ENCODE data around the gene DPY30. TPM values are rescaled to one million over a fixed set of nuclear protein-coding genes. Genes with fewer than 3 reads are reported as not detected.

The DPY30 gene
- total and polyA plus RNA-seq, 3 donors from 2014 or later = 31.8 to 53.7 (median 37.2) TPM

DNA sequence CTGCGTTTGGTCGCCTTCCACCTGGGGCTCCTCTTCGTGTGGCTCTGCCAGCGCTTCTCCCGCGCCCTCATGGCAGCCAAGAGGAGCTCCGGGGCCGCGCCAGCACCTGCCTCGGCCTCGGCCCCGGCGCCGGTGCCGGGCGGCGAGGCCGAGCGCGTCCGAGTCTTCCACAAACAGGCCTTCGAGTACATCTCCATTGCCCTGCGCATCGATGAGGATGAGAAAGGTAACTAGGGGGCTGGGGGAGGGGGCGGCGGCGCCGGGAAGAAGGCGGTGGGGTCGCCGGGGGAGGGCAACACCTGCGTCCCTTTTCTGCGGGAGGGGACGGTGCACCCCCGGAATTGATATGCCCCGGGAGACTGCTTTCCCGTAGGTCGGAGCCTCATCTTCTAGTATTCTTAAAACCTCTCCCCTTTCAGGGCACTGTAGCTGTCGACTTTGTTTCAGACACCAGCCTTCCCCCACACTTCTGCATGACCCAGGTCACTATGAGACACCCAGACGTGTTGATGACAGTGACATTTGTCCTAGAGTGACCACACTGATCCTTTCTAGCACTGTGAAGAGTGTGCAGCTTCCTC lies 24.5 kb upstream of the DPY30 start:
- intact Hi-C loops (cut with DNase I; ENCODE audit: low total_unique reads) = loop anchor here (10.0 kb wide), 1 partner anchor 49 kb away; the partner anchor contains the start of gene MEMO1

GRCh38 chr2:32063310-32064020 lies 23.9 kb upstream of the DPY30 start, which contains the start of gene SPAST:
Gene SPAST, plus strand, starts transcription at chr2:32063556. Its CDS starts 276 bp downstream, at chr2:32063832.
- 0 to 1% methylated on average over 48 to 79 of the region's 79 CpGs for WGBS, 2 donors
- Histone ChIP-seq H3K36me3 (ENCODE audit: low read depth, missing control alignments) (no peaks in the 10 kb centered on the region), H3K27me3 (no peaks in the 10 kb centered on the region), H3K27ac (peak within 1 kb of the TSS; percentile 81 to 92), H3K9me3 (no peaks in the 10 kb centered on the region), H3K4me1 (no peaks in the 10 kb centered on the region), H3K4me3 (peak within 1 kb of the TSS; percentile 80 to 93)
- peak; percentile 98 for DNase-seq
- no peak for TF ChIP-seq POLR2A (IDR thresholded peaks at IDR 0.05)
- TF ChIP-seq CTCF (IDR thresholded peaks at IDR 0.05) = peak; percentile 36 to 75 (median 68)
- intact Hi-C loops (cut with DNase I; ENCODE audit: low total_unique reads) = loop anchor here (10.0 kb wide), 1 partner anchor 49 kb away; the partner anchor contains the start of gene MEMO1

More for the DNA sequence above, 24.5 kb upstream of the DPY30 start:
- Histone ChIP-seq H3K9me3 (no peaks in the 10 kb centered on the region), H3K27ac (peak overlapping the region; percentile 81 to 92), H3K27me3 (no peaks in the 10 kb centered on the region), H3K4me1 (no peaks in the 10 kb centered on the region), H3K4me3 (peak overlapping the region; percentile 80 to 93), H3K36me3 (ENCODE audit: low read depth, missing control alignments) (no peaks in the 10 kb centered on the region)
- TF ChIP-seq CTCF (IDR thresholded peaks at IDR 0.05) (no peak), POLR2A (IDR thresholded peaks at IDR 0.05) (no peak)
- DNase-seq = peak; percentile 35
- 0% methylated on average over 2 to 37 of the region's 40 CpGs for WGBS, 2 donors

- WGBS, 2 donors = 27 to 34% methylated on average over 13 of the region's 13 CpGs
- no peak for TF ChIP-seq CTCF (IDR thresholded peaks at IDR 0.05)
- no peak for TF ChIP-seq POLR2A (IDR thresholded peaks at IDR 0.05)
- H3K9me3 ChIP-seq = no peaks in the 10 kb centered on the region
- H3K4me1 ChIP-seq = no peaks in the 10 kb centered on the region
- intact Hi-C loops (cut with DNase I; ENCODE audit: low total_unique reads) = loop anchor here (10.0 kb wide), 1 partner anchor 47 kb away; the partner anchor contains the start of gene MEMO1
- H3K27ac ChIP-seq = peak overlapping the region; percentile 81 to 92
- peak overlapping the region; percentile 80 to 93 for H3K4me3 ChIP-seq
- no peaks in the 10 kb centered on the region for H3K27me3 ChIP-seq
- H3K36me3 ChIP-seq (ENCODE audit: low read depth, missing control alignments) = no peaks in the 10 kb centered on the region
- peak; percentile 69 for DNase-seq
Observed at GRCh38 chr2:32061973-32062861, 22.6 kb upstream of the DPY30 start.

DNA sequence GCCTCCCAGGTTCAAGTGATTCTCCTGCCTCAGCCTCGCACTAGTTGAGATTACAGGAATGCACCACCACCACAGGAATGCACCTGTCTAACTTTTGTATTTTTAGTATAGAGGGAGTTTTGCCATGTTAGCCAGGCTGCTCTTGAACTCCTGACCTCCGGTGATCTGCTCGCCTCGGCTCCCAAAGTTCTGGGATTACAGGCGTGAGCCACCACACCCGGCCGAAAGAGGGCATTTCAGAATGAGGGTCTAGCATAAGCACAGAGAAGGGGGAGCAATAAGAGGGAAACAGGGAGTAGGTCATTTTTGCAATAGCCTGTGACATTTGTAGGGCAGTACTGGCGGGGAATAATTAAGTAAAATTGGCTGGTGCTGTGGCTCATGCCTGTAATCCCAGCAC lies 21.8 kb upstream of the DPY30 start:
- no peaks in the 10 kb centered on the region for H3K9me3 ChIP-seq
- intact Hi-C loops (cut with DNase I; ENCODE audit: low total_unique reads) = loop anchor here (10.0 kb wide), 1 partner anchor 47 kb away; the partner anchor contains the start of gene MEMO1
- no peaks in the 10 kb centered on the region for H3K27me3 ChIP-seq
- DNase-seq = no peak
- H3K27ac ChIP-seq = no peak overlapping the region
- 62 to 75% methylated on average over 8 of the region's 8 CpGs for WGBS, 2 donors
- no peaks in the 10 kb centered on the region for H3K4me1 ChIP-seq
- no peak overlapping the region for H3K4me3 ChIP-seq
- TF ChIP-seq CTCF (IDR thresholded peaks at IDR 0.05) (no peak), POLR2A (IDR thresholded peaks at IDR 0.05) (no peak)
- no peaks in the 10 kb centered on the region for H3K36me3 ChIP-seq (ENCODE audit: low read depth, missing control alignments)

All from testis (tissue), 3 donors.